Gastrocnemius medialis (tissue), 4 donors: ENCODE results near the gene BRPF1.

Experiments
- CTCF ChIP-seq, 5 experiments: fragments of 450-650 bp in 3 of 5; fragments of 200-600 bp in 2 of 5; sonication (generic) in 2 of 5; IDR thresholded peaks in 4 of 5; conservative IDR thresholded peaks in 1 of 5; 1 replicate in 4 of 5; 2 replicates in 1 of 5; pipeline ENCODE4 v1.5.1; 2016 to 2019; ENCODE audit warnings: antibody characterized with exemption in 5 of 5, mild to moderate bottlenecking in 3 of 5, moderate library complexity in 3 of 5
- POLR2A ChIP-seq, 2 donors: fragments of 450-650 bp; IDR thresholded peaks; one replicate each; pipeline ENCODE4 v1.6.1; 2017; ENCODE audit warnings: antibody characterized with exemption in 2 of 2, mild to moderate bottlenecking in 2 of 2, moderate library complexity in 2 of 2

GRCh38 chr3:9739181-9739580 lies 7.6 kb downstream of the BRPF1 start:
- TF ChIP-seq CTCF (IDR thresholded peaks at IDR 0.05 in 4 of 5, conservative IDR thresholded peaks at IDR 0.05 in 1 of 5) (no peak), POLR2A (IDR thresholded peaks at IDR 0.05) (no peak)
